HG02588 (cell line): ENCODE measurements around the gene KRT10.

Experiments used
- ATAC-seq: cut with Tn5 transposase; IDR thresholded peaks from one replicate; pipeline ENCODE4 v1.9.1; 2021; ENCODE audit warnings: mild to moderate bottlenecking, moderate library complexity; ENCODE audit not compliant: unreplicated experiment

Gene KRT10

DNA sequence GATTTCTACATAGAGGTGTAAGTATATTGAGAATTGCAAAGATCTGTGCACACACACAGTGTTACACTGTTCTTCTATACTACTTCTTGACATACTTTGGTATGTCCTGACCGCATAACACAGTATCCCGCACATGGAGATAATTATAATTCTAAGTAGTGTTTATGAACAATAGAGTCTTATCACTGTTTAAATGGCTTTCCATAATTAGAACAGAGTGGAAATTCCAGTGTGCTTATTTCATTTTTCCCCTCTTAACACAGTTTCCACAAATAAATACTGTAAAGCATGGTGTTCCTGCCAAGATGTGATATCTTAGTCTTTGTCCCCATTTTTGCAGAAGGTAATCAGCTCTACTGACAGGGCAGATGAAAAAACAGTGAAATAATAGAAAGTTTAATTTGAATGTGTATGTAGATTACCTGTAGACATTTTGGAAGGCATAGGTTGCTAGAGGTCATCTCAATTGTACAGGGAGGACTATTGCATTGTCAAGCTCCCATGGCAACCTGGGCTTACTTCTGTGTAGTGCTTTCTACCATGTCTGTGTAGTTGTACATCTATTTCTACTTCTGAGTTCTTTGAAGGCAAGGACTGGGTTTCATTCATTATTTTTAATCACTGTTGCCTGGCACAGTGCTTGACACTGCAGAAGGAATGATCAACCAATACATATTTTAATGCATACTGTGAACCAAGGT, 12.5 kb downstream of the KRT10 start:
- ATAC-seq: no peak

DNA sequence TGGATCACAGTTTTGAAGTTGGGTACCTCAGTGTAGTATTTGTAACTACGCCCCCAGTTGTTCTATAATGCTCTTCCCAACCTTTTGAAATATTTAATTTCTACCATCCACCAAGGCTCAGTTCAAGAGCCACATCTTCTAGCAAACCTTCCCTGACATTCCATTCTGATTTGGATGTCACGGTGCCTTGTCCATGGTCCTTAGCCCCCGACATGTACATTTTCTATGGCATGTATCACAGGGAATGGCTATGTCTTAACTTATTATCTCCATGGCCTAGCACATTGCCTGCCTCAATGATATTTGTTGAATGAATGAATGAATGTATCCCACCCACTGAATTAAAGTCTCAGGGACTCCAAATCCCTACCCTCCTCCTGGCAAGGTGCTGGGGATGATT, 16.3 kb downstream of the KRT10 start:
- ATAC-seq: no peak

DNA sequence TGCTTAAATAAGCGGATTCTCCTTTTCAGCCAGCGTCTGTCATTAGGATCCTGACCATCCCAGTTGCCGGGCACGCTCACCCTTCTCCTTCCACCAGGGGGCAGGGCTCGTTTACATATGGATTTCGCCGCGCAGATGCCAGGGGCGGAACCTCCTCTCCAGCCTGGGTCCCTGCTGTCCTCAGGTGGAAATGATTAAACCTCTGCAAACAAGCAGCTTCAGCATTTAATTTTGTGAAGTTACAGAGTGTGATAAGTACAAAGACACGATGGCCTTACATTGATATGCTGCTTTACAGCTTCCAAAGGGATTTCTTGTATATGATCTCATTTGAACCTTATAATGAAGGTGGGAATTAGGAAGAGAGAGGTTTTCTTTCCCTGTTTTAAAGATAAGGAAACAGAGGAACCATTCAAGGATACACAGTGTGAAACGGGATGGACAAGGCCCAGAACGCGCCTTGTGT, 18.8 kb downstream of the KRT10 start:
- ATAC-seq: no peak

- ATAC-seq: no peak
These were observed 21.3 kb downstream of the KRT10 start for GRCh38 chr17:40801157-40801556.

- no peak for ATAC-seq
These were observed 22.0 kb downstream of the KRT10 start for GRCh38 chr17:40800381-40800780.

DNA sequence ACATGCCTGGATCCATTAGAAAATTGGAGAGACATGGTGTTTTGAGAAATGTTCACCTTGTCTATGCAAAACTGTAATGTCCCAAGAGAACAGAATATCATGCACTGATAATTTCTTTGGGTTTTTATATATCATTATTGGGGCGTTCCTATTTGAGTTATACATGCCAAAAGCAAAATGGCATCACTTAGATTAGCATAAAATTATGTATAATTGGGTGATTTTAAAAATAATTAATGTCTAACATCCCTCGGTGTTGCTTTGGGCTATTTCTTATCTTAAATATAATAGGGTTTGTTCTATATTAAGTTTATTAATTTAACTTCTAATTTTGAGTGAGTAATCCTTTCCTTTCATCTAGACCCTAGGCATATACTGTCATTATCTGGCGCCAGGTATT, 22.6 kb downstream of the KRT10 start, which contains the start of gene KRT28:
Gene KRT28 (minus strand): TSS at position 101 of the 400 bp plus-strand sequence. CDS start 66 bp downstream, at position 35.
- ATAC-seq: no peak

DNA sequence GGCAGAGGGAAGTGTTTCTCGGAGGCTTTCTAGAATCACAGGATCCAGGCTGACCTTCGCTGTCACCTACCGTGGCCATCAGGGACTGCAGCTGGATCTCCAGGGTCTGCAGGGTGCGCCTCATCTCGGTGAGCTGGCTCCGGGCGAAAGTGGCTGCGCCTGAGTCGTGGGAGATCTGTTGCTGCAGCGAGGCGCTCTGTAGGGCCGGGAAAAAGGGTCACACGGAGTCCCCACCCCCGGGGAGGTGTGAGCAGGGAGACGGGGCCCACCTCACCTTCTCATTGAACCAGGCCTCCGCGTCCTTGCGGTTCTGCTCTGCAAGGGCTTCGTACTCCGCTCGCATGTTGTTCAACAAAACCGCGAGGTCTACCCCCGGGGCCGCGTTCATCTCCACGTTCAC, 25.6 kb downstream of the KRT10 start:
- no peak for ATAC-seq

GRCh38 chr17:40795019-40795667, 27.3 kb downstream of the KRT10 start:
- ATAC-seq: no peak

GRCh38 chr17:40794466-40794865, 27.9 kb downstream of the KRT10 start:
- no peak for ATAC-seq

- no peak for ATAC-seq
These were observed 28.6 kb downstream of the KRT10 start for GRCh38 chr17:40793832-40794231.

GRCh38 chr17:40791787-40792436, 30.5 kb downstream of the KRT10 start:
- ATAC-seq: no peak

GRCh38 chr17:40791111-40791510, 31.3 kb downstream of the KRT10 start:
- no peak for ATAC-seq

DNA sequence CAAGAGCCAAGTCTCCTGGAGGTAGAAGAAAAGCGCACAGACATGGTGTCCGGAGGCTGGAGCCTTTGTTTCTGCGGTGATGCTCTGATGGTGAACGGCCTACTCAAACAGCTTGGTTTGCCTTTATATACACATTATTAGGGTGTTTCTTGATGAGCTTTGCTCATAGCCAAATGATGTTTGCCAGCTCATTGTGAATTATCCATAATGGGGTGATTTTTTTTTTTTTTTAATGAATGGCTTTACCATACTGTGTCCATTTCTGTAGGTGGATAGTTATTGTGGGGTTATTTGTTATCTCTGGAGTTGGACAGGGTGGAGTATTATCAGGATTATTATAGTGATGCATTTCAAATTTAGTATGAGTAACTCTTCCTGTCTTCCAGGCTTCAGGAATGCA, 40.0 kb downstream of the KRT10 start, which contains the start of gene KRT27:
Gene KRT27 (minus strand): TSS at position 101 of the 400 bp plus-strand sequence. CDS start 57 bp downstream, at position 44.
- no peak for ATAC-seq

DNA sequence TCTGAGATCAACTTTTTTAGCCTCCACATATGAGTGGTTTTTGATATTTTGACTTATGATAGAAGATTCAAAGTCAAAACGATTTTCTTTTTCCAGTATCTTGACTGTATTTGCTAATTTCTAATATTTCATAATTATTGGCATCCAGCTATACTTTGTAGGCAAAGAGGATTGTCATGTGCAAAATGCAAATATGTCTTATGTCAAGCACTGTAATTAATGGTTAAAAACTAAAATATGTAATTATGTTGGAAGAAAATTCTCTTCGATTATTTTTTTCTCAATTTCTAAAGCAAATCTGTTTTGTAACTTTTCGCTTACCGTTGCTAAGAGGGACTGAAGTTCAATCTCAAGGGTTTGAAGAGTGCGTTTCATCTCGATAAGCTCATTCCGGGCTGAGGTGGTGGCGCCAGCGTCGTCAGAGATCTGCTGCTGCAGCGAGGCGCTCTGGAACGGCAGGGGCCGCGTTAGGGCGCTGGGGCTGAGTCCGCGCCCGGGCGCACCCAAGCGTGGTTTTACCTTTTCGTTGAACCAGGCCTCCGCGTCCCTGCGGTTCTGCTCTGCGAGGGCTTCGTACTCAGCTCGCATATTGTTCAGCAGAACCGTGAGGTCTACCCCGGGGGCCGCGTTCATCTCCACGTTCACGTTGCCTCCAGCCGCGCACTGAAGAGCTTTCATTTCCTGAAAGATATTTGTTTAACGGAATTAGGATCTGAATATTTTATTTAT, 43.1 kb downstream of the KRT10 start:
- no peak for ATAC-seq

GRCh38 chr17:40778461-40778860, 44.0 kb downstream of the KRT10 start:
- no peak for ATAC-seq

DNA sequence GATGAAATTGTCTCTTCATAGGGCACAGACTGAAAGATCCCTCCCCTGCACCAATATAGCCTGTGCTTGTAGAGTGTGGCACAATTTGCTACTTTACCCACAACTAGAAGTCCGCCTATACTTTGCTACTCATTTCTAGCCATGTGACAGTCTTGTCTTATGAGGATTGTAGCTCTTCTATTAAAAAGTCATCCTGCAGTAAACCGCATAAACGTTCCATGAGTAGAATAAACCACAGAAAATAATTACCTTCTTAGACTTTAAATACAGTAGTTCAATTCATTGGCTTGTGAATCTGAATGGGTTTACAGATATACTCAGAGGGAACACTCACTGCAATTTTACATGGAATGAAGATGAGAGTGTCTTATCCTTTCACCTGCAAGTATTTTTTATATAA, 44.4 kb downstream of the KRT10 start:
- ATAC-seq: no peak

DNA sequence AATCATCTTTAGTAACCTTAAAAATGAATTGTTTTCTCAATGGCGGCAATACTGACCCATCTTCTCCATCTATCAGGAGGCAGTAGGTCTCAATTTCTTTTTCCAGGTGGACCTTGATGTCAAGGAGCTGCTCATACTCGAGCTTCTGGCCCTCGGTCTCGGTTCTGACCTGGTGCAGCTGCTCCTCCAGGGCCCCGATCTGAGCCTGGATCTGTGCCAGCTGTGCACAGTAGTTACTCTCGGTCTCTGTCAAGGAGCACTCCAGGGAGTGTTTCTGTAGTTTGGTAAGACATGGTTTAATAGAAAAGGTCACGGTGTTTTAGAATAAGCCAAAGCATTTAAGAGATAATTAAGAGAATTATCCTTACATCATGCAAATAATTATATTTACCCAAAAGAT, 45.0 kb downstream of the KRT10 start:
- ATAC-seq: no peak

- no peak for ATAC-seq
These were observed 46.5 kb downstream of the KRT10 start for GRCh38 chr17:40775945-40776344.

- ATAC-seq: no peak
These were observed 50.3 kb downstream of the KRT10 start, which contains the start of gene KRT26 for GRCh38 chr17:40772101-40772500. Gene KRT26, minus strand, starts transcription at chr17:40772201. Its CDS starts 88 bp downstream, at chr17:40772113.
